ENCODE data around the gene CD63. TPM values are rescaled to one million over a fixed set of nuclear protein-coding genes. Genes with fewer than 3 reads are reported as not detected.

CD63 gene
- total RNA-seq, 1 donor from 2014 or later: 688 TPM

- no peak for DNase-seq (ENCODE audit: low read depth)
These were observed 10.2 kb upstream of the CD63 start for GRCh38 chr12:55739025-55739378.

- DNase-seq (ENCODE audit: low read depth): peak; percentile 80
These were observed 9.6 kb upstream of the CD63 start for GRCh38 chr12:55738123-55739024.

GRCh38 chr12:55737581-55738122, 8.8 kb upstream of the CD63 start:
- no peak for DNase-seq (ENCODE audit: low read depth)

- DNase-seq (ENCODE audit: low read depth): peak; percentile 80
These were observed 8.2 kb upstream of the CD63 start for GRCh38 chr12:55736780-55737580.

- no peak for DNase-seq (ENCODE audit: low read depth)
These were observed 7.3 kb upstream of the CD63 start for GRCh38 chr12:55736076-55736475.

- no peak for DNase-seq (ENCODE audit: low read depth)
These were observed 5.8 kb upstream of the CD63 start for GRCh38 chr12:55734595-55734994.

- no peak for DNase-seq (ENCODE audit: low read depth)
These were observed 5.0 kb upstream of the CD63 start for GRCh38 chr12:55733858-55734257.

- DNase-seq (ENCODE audit: low read depth): no peak
These were observed 4.3 kb upstream of the CD63 start for GRCh38 chr12:55733021-55733555.

GRCh38 chr12:55732288-55732687, 3.5 kb upstream of the CD63 start:
- no peak for DNase-seq (ENCODE audit: low read depth)

GRCh38 chr12:55729819-55730818, 1.3 kb upstream of the CD63 start:
- peak; percentile 60 for DNase-seq (ENCODE audit: low read depth)

- no peak for DNase-seq (ENCODE audit: low read depth)
These were observed 447 bp downstream of the CD63 start for GRCh38 chr12:55728186-55728938.

GRCh38 chr12:55727643-55728185, 1.1 kb downstream of the CD63 start:
- DNase-seq (ENCODE audit: low read depth): peak; percentile 29

GRCh38 chr12:55726971-55727370, 1.8 kb downstream of the CD63 start:
- no peak for DNase-seq (ENCODE audit: low read depth)

- no peak for DNase-seq (ENCODE audit: low read depth)
These were observed 3.3 kb downstream of the CD63 start for GRCh38 chr12:55725556-55725955.

GRCh38 chr12:55724940-55725309, 3.9 kb downstream of the CD63 start:
- no peak for DNase-seq (ENCODE audit: low read depth)

- peak; percentile 55 for DNase-seq (ENCODE audit: low read depth)
These were observed 4.4 kb downstream of the CD63 start for GRCh38 chr12:55724226-55724939.

GRCh38 chr12:55723516-55724225, 5.1 kb downstream of the CD63 start:
- no peak for DNase-seq (ENCODE audit: low read depth)

- peak; percentile 57 for DNase-seq (ENCODE audit: low read depth)
These were observed 5.9 kb downstream of the CD63 start for GRCh38 chr12:55722948-55723347.

Measured in renal cortical epithelial cell (primary cell).